NCI-H446 treated with DMSO at 0.1 percent for 48 hours (cell line): ENCODE measurements around the gene TSPEAR.
"Not testable (repeated sequence)": the region's sequence is repeated elsewhere in the genome, so short reads cannot be mapped to it uniquely, and the experiment has no call there.

Experiments used
- DNase-seq: peaks from one replicate; lab custom pipeline; 2025; lab: John Stamatoyannopoulos, UW

Gene TSPEAR

GRCh38 chr21:44684077-44684476 is 27.3 kb downstream of the TSPEAR start:
- DNase-seq: no peak

- DNase-seq: no peak
Observed at GRCh38 chr21:44682580-44683151, 28.7 kb downstream of the TSPEAR start.

- no peak for DNase-seq
Observed at GRCh38 chr21:44681861-44682579, 29.4 kb downstream of the TSPEAR start, which contains the start of gene KRTAP12-1. TSS of gene KRTAP12-1 (minus strand) at chr21:44682163. CDS start at chr21:44682123, 40 bp downstream.

GRCh38 chr21:44681152-44681551 is 30.2 kb downstream of the TSPEAR start:
- DNase-seq: no peak

- DNase-seq: no peak
Observed at GRCh38 chr21:44677881-44678280, 33.5 kb downstream of the TSPEAR start.

DNA sequence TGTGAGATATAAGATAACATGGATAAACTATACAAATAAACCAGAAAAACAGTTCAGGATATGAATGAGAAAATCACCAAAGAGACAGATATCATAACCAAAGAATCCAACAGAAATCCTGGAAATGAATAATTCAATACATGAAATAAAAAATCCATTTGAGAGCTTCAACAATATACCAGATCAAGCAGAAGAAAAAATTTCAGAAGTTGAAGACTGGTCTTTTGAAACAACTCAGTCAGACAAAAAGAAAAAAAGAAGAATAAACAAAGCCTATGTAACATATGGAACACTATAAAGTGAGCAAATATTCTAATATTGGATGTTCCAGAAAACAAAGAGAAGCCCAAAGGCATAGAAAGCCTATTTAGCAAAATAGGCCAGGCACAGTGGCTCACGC is 39.5 kb downstream of the TSPEAR start:
- no peak for DNase-seq

DNA sequence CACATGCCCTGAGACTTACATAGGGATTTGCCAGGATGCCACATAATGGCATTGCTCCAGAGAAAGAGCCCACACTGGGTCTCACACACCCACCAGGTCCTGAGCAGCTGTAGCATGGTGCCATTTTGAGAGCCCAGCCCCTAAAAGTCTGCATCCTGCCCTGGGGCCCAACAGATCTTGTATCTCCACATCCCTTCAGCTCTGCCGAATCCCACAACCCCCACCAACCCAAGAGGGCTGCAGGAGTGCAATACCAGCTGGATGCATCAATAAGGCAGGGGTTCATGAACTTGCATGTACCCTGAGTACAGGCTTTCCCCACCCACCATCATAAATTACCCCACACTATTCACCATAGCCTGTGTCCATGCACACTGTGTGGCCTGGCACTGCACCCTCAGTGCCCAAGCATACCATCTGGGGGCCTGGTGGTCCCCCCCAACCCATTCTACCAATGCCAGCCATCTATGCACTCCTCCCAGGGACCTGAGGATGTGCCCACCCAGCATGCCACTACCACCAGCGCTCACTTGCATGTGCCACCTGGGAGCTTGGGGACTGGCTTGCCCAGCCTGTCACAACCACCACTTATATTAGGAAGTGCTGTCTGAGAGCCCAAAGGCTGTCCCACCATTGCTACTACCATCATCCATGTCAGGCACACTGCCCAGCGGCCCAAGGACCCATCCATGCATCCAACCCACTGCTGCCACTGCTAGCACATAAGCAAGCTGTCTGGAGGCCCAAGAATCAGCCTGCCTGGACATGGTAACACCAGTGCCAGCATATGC is 40.5 kb downstream of the TSPEAR start:
- DNase-seq: no peak

DNA sequence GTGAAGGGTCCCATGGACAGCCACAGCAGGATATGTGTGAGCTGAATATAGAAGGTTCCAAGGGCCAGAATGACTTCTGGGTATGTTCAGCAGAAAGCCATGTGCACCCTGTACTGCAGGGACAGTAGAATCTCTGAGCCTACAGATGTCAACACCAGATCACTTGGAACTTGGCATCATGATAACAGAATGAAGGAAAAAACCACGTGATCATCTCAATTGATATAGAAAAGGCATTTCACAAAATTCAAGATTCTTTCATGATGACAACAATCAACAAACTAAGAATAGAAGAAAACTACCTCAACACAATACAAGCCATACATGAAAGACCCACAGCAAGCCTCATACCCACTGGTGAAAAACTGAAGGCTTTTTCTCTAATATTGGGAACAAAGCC is 43.8 kb downstream of the TSPEAR start:
- DNase-seq: no peak

GRCh38 chr21:44666401-44667320 is 44.7 kb downstream of the TSPEAR start, which contains the start of gene KRTAP12-2:
TSS of gene KRTAP12-2 (minus strand) at chr21:44666927. CDS start at chr21:44666886, 41 bp downstream.
- no peak for DNase-seq

GRCh38 chr21:44664691-44665090 is 46.7 kb downstream of the TSPEAR start:
- no peak for DNase-seq

DNA sequence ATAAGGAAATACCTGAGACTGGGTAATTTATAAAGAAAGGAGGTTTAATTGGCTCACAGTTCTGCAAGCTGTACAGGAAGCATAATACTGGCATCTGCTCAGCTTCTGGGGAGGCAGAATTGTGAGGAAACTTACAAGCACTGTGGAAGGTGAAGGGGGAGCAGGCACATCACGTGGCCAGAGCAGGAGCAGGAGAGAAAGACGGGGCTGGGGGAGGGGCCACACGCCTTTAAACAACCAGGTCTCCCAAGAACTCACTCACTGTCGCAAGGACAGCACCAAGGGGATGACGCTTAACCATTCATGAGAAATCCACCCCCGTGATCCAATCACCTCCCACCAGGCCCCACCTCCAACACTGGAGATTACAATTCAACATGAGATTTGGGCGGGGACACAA is 49.8 kb downstream of the TSPEAR start:
- DNase-seq: not testable (repeated sequence)

- DNase-seq: no peak
Observed at GRCh38 chr21:44658913-44659595, 52.3 kb downstream of the TSPEAR start.

- no peak for DNase-seq
Observed at GRCh38 chr21:44658541-44658910, 52.8 kb downstream of the TSPEAR start.

- DNase-seq: no peak
Observed at GRCh38 chr21:44657635-44658540, 53.5 kb downstream of the TSPEAR start, which contains the start of gene KRTAP12-3. TSS of gene KRTAP12-3 (plus strand) at chr21:44657932. CDS start at chr21:44657980, 48 bp downstream.

- no peak for DNase-seq
Observed at GRCh38 chr21:44656868-44657267, 54.5 kb downstream of the TSPEAR start.

DNA sequence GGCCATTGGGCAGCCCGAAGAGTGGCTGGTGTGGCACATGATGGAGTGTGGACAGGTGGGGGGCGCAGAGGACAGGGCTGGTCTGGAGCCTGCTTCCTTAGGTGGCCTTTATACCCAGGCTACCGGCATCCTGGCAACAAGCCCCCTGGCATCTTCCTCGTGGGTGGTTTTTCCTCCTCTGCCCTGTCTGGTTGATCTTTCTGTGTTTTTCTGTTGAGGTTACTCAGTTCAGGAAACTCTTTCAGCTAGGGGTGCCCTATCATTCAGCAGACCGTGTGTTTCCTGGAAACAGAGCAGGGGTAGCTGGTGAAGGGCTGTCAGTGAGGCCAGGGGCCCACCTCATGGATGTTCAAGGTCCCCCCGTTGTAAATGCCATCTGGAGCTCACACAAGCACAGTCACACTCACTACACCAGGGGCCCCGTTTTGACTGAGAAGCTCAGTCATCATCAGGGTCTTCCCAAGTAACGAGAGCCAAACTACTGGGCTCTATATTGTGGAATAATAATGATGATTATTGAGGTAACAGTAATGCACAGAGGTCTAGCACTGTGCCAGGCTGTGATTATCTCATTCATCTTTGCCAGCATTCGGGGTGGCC is 56.7 kb downstream of the TSPEAR start, which contains the start of gene KRTAP12-4:
Gene KRTAP12-4 (minus strand): TSS at position 84 of the 600 bp plus-strand sequence. CDS start 45 bp downstream, at position 39.
- no peak for DNase-seq

- no peak for DNase-seq
Observed at GRCh38 chr21:44653656-44654575, 57.5 kb downstream of the TSPEAR start.

DNA sequence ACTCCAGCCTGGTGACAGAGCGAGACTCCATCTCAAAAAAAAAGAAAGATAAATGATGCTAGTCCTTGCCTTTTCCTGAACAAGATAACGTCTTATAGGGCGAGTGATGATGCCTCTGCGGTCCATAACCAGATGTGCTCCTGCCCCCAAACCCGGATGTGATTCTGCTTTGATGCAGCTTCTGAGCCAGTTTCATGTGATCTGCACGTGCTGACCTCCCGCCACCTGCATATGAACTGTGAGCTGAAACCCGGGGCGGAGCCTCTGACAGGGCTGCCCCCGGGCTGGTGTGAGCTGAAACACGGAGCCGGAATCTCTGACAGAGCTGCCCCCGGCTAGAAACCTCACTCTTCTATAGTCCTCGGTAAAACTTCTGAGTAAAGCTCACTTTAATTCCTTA is 58.2 kb downstream of the TSPEAR start:
- DNase-seq: no peak
